HG03095 (cell line): Measurements from ENCODE around the gene ESAM.
A peak's percentile ranks its signal among the peaks of the same experiment; 100 is the strongest.
"Not testable (repeated sequence)": the region's sequence is repeated elsewhere in the genome, so short reads cannot be mapped to it uniquely, and the experiment has no call there.

Source experiments
- ATAC-seq: cut with Tn5 transposase; IDR thresholded peaks from one replicate; pipeline ENCODE4 v1.9.1; 2021; ENCODE audit warnings: moderate library complexity; ENCODE audit not compliant: unreplicated experiment

Gene ESAM

GRCh38 chr11:124776865-124777645, 15.0 kb upstream of the ESAM start:
- ATAC-seq = no peak

GRCh38 chr11:124770959-124771358, 8.9 kb upstream of the ESAM start:
- ATAC-seq = not testable (repeated sequence)

- ATAC-seq = no peak
These were observed 8.0 kb upstream of the ESAM start for GRCh38 chr11:124769806-124770774.

- ATAC-seq = no peak
These were observed 6.8 kb upstream of the ESAM start for GRCh38 chr11:124768914-124769313.

- no peak for ATAC-seq
These were observed 4.1 kb upstream of the ESAM start for GRCh38 chr11:124766156-124766555.

GRCh38 chr11:124763156-124763947, 1.3 kb upstream of the ESAM start:
- ATAC-seq = no peak

- ATAC-seq = peak; percentile 13
These were observed 600 bp upstream of the ESAM start for GRCh38 chr11:124762624-124763155.

GRCh38 chr11:124761301-124762104, 587 bp downstream of the ESAM start:
- ATAC-seq = peak; percentile 2

- no peak for ATAC-seq
These were observed 1.3 kb downstream of the ESAM start for GRCh38 chr11:124760806-124761205.

GRCh38 chr11:124760205-124760652, 1.9 kb downstream of the ESAM start:
- ATAC-seq = peak; percentile 26

- ATAC-seq = no peak
These were observed 2.6 kb downstream of the ESAM start for GRCh38 chr11:124759266-124760204.

- peak; percentile 49 for ATAC-seq
These were observed 3.5 kb downstream of the ESAM start for GRCh38 chr11:124758355-124759265.

GRCh38 chr11:124757320-124757719, 4.8 kb downstream of the ESAM start:
- ATAC-seq = no peak

- no peak for ATAC-seq
These were observed 5.3 kb downstream of the ESAM start for GRCh38 chr11:124756753-124757227.

GRCh38 chr11:124756033-124756752, 5.9 kb downstream of the ESAM start:
- no peak for ATAC-seq

GRCh38 chr11:124754710-124755109, 7.4 kb downstream of the ESAM start:
- ATAC-seq = no peak

- no peak for ATAC-seq
These were observed 7.8 kb downstream of the ESAM start for GRCh38 chr11:124754309-124754708.
